ENCODE data around the gene OR2C1. TPM values are rescaled to one million over a fixed set of nuclear protein-coding genes. Genes with fewer than 3 reads are reported as not detected.

OR2C1 gene
- total RNA-seq, 3 donors from 2014 or later: not detected

Other genes starting within 250 kb of the OR2C1 start
- under 1 TPM in 2 of 3 donors, not detected in 1; 0.18 to 0.57 TPM for gene ZNF205, start 243.3 kb upstream of the OR2C1 start, total RNA-seq
- gene ZNF213, start 220.9 kb upstream of the OR2C1 start, total RNA-seq: 10 to 100 TPM in 1 of 3 donors, 1 to 10 TPM in 2; 9.8 to 12.0 (median 9.9) TPM
- gene OR1F1, start 167.7 kb upstream of the OR2C1 start, total RNA-seq: not detected
- 1 to 10 TPM; 9.0 to 9.7 (median 9.6) TPM for gene ZNF200, start 120.7 kb upstream of the OR2C1 start, total RNA-seq
- under 1 TPM in 1 of 3 donors, not detected in 2; 0.14 TPM for gene MEFV, start 99.3 kb upstream of the OR2C1 start, total RNA-seq
- 10 to 100 TPM; 39.7 to 44.5 (median 41.5) TPM for gene ZNF263, start 72.4 kb upstream of the OR2C1 start, total RNA-seq
- gene TIGD7, start 50.5 kb upstream of the OR2C1 start, total RNA-seq: 1 to 10 TPM; 1.7 to 3.2 (median 2.1) TPM
- gene ZNF75A, start 50.4 kb upstream of the OR2C1 start, total RNA-seq: 10 to 100 TPM; 20.9 to 23.1 (median 21.9) TPM
- gene ZSCAN32, start 45.1 kb downstream of the OR2C1 start, total RNA-seq: 10 to 100 TPM; 12.7 to 13.2 (median 12.7) TPM
- gene ZNF174, start 45.3 kb downstream of the OR2C1 start, total RNA-seq: 1 to 10 TPM; 8.9 to 10.0 (median 9.2) TPM
- 1 to 10 TPM; 1.2 to 1.5 (median 1.3) TPM for gene ZNF597, start 87.6 kb downstream of the OR2C1 start, total RNA-seq
- 10 to 100 TPM; 27.3 to 29.3 (median 27.8) TPM for gene NAA60, start 87.8 kb downstream of the OR2C1 start, total RNA-seq
- not detected for gene C16orf90, start 139.6 kb downstream of the OR2C1 start, total RNA-seq
- 10 to 100 TPM; 12.0 to 15.0 (median 14.8) TPM for gene CLUAP1, start 145.1 kb downstream of the OR2C1 start, total RNA-seq
- 1 to 10 TPM; 7.8 to 8.3 (median 7.9) TPM for gene NLRC3, start 221.5 kb downstream of the OR2C1 start, total RNA-seq

All from activated T-cell treated with anti-CD3 and anti-CD28 coated beads, Interleukin-2, amount 50 U/mL, for 4 hours (primary cell).